Renal cortex interstitium (tissue), 15 donors: ENCODE measurements around the gene HOXA10. TPM values are rescaled to one million over a fixed set of nuclear protein-coding genes. Genes with fewer than 3 reads are reported as not detected.
A peak's percentile ranks its signal among the peaks of the same experiment; 100 is the strongest.

Experiments
- DNase-seq, 11 donors: peaks; one replicate each; pipeline ENCODE4 v3.0.0-alpha.2; 2013; ENCODE audit warnings: low read depth in 9 of 11, low spot score in 4 of 11; ENCODE audit errors: extremely low read depth in 1 of 11
- long read RNA-seq, 16 experiments: transcript quantifications; one replicate each; lab custom pipeline, GENCODE V29; 2026
- polyA plus RNA-seq, 3 donors: library from polyadenylated mRNA; unstranded; fragments of 120-200 nt; gene quantifications; one replicate each; pipeline ENCODE4 v1.2.1, GENCODE V29; 2013; ENCODE audit not compliant: insufficient read length in 3 of 3

HOXA10 gene
- polyA plus RNA-seq: 100 to 1,000 TPM; 140 to 148 (median 145) TPM
- long read RNA-seq, donor 1, transcript HOXA10-202 (2 exons, 1,570 nt): major isoform, 37 of 59 reads
- long read RNA-seq, donor 1, transcript HOXA10-201 (2 exons, 2,541 nt): minor isoform, 18 of 59 reads
- long read RNA-seq, donor 1, partial matches to known transcripts: 0 of 59 reads
- long read RNA-seq, donor 1, other reads (novel, unspliced or antisense): 0 of 59 reads
- long read RNA-seq, donor 2, transcript HOXA10-202 (2 exons, 1,570 nt): major isoform, 23 of 40 reads
- long read RNA-seq, donor 2, transcript HOXA10-201 (2 exons, 2,541 nt): minor isoform, 13 of 40 reads
- long read RNA-seq, donor 2, partial matches to known transcripts: 0 of 40 reads
- long read RNA-seq, donor 2, other reads (novel, unspliced or antisense): 0 of 40 reads
- long read RNA-seq, donor 3, transcript HOXA10-202 (2 exons, 1,570 nt): major isoform, 55 of 96 reads
- long read RNA-seq, donor 3, transcript HOXA10-203 (2 exons, 723 nt): minor isoform, 12 of 96 reads
- long read RNA-seq, donor 3, transcript HOXA10-201 (2 exons, 2,541 nt): minor isoform, 26 of 96 reads
- long read RNA-seq, donor 3, partial matches to known transcripts: 0 of 96 reads
- long read RNA-seq, donor 3, other reads (novel, unspliced or antisense): 0 of 96 reads
- long read RNA-seq, donor 4, transcript HOXA10-202 (2 exons, 1,570 nt): major isoform, 38 of 53 reads
- long read RNA-seq, donor 4, transcript HOXA10-201 (2 exons, 2,541 nt): minor isoform, 12 of 53 reads
- long read RNA-seq, donor 4, partial matches to known transcripts: 0 of 53 reads
- long read RNA-seq, donor 4, other reads (novel, unspliced or antisense): 0 of 53 reads
- long read RNA-seq, donor 5: 0 reads
- long read RNA-seq, donor 6, transcript HOXA10-201 (2 exons, 2,541 nt): minor isoform, 9 of 48 reads
- long read RNA-seq, donor 6, transcript HOXA10-202 (2 exons, 1,570 nt): major isoform, 33 of 48 reads
- long read RNA-seq, donor 6, transcript HOXA10-203 (2 exons, 723 nt): minor isoform, 6 of 48 reads
- long read RNA-seq, donor 6, partial matches to known transcripts: 0 of 48 reads
- long read RNA-seq, donor 6, other reads (novel, unspliced or antisense): 0 of 48 reads
- long read RNA-seq, donor 7, transcript HOXA10-201 (2 exons, 2,541 nt): minor isoform, 13 of 77 reads
- long read RNA-seq, donor 7, transcript HOXA10-203 (2 exons, 723 nt): minor isoform, 5 of 77 reads
- long read RNA-seq, donor 7, transcript HOXA10-202 (2 exons, 1,570 nt): major isoform, 57 of 77 reads
- long read RNA-seq, donor 7, partial matches to known transcripts: 0 of 77 reads
- long read RNA-seq, donor 7, other reads (novel, unspliced or antisense): 0 of 77 reads
- long read RNA-seq, donor 8: 0 reads
- long read RNA-seq, donor 9, transcript HOXA10-202 (2 exons, 1,570 nt): major isoform, 47 of 64 reads
- long read RNA-seq, donor 9, transcript HOXA10-201 (2 exons, 2,541 nt): minor isoform, 15 of 64 reads
- long read RNA-seq, donor 9, partial matches to known transcripts: 0 of 64 reads
- long read RNA-seq, donor 9, other reads (novel, unspliced or antisense): 0 of 64 reads
- long read RNA-seq, donor 10, transcript HOXA10-202 (2 exons, 1,570 nt): major isoform, 35 of 50 reads
- long read RNA-seq, donor 10, transcript HOXA10-201 (2 exons, 2,541 nt): minor isoform, 10 of 50 reads
- long read RNA-seq, donor 10, partial matches to known transcripts: 0 of 50 reads
- long read RNA-seq, donor 10, other reads (novel, unspliced or antisense): 0 of 50 reads
- long read RNA-seq, donor 11, transcript HOXA10-202 (2 exons, 1,570 nt): major isoform, 23 of 42 reads
- long read RNA-seq, donor 11, transcript HOXA10-201 (2 exons, 2,541 nt): minor isoform, 14 of 42 reads
- long read RNA-seq, donor 11, partial matches to known transcripts: 0 of 42 reads
- long read RNA-seq, donor 11, other reads (novel, unspliced or antisense): 0 of 42 reads
- long read RNA-seq, donor 12, transcript HOXA10-202 (2 exons, 1,570 nt): major isoform, 9 of 16 reads
- long read RNA-seq, donor 12, transcript HOXA10-201 (2 exons, 2,541 nt): minor isoform, 6 of 16 reads
- long read RNA-seq, donor 12, partial matches to known transcripts: 0 of 16 reads
- long read RNA-seq, donor 12, other reads (novel, unspliced or antisense): 0 of 16 reads
- long read RNA-seq, donor 13: 0 reads
- long read RNA-seq, donor 14, transcript HOXA10-202 (2 exons, 1,570 nt): major isoform, 35 of 59 reads
- long read RNA-seq, donor 14, transcript HOXA10-201 (2 exons, 2,541 nt): minor isoform, 19 of 59 reads
- long read RNA-seq, donor 14, transcript HOXA10-203 (2 exons, 723 nt): minor isoform, 5 of 59 reads
- long read RNA-seq, donor 14, partial matches to known transcripts: 0 of 59 reads
- long read RNA-seq, donor 14, other reads (novel, unspliced or antisense): 0 of 59 reads
- long read RNA-seq, donor 15, transcript HOXA10-201 (2 exons, 2,541 nt): minor isoform, 9 of 20 reads
- long read RNA-seq, donor 15, transcript HOXA10-202 (2 exons, 1,570 nt): major isoform, 11 of 20 reads
- long read RNA-seq, donor 15, partial matches to known transcripts: 0 of 20 reads
- long read RNA-seq, donor 15, other reads (novel, unspliced or antisense): 0 of 20 reads
- long read RNA-seq, donor 16, transcript HOXA10-203 (2 exons, 723 nt): minor isoform, 10 of 176 reads
- long read RNA-seq, donor 16, transcript HOXA10-202 (2 exons, 1,570 nt): major isoform, 78 of 176 reads
- long read RNA-seq, donor 16, transcript HOXA10-201 (2 exons, 2,541 nt): minor isoform, 47 of 176 reads
- long read RNA-seq, donor 16, partial matches to known transcripts: 0 of 176 reads
- long read RNA-seq, donor 16, other reads (novel, unspliced or antisense): 38 of 176 reads

DNA sequence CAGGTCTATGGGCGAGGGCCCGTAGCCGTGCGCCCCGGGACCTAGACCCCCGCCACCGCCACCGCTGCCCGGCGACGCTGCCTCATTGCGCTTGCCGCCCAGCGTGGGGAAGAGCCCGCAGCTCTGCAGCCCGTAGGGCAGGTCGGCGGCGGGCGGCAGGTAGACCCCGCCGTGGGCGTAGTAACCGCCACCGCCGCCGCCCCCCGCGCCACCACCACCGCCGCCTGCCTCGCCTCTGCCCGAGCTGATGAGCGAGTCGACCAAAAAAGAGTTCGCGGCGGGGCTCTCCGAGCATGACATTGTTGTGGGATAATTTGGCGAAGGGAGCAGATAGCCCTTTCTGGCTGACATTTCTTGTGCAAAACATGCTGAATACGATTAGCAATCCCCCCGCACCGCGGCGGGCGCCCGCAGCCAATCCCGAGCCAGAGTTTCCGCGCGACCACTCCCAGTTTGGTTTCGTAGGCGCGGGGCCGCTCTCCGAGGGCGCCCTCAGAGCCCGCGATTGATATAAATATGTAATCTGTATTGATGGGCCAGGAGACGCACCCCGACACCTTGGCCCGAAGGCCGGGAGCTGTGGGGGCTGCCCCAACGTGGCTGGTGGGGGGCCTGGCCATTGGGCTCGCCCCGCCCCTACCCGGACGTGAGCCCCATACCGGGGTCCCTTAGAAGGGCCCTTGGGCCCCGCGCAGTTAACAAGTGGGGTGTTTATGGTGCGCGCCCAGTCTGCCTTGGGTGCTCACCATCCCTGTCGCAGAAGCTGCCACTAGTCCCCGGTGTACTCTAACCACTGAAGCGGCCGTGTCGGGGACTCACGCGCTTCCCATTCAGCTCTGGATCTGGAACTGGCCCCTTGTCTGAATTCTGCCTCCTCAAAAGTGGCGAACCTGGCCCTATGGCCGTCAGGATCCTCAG, at the start of gene HOXA10:
Gene HOXA10 (minus strand): TSS at position 365 of the 918 bp plus-strand sequence. CDS start 14 bp downstream, at position 351.
- DNase-seq: peak in 1 of 11 donors; percentile 78

DNA sequence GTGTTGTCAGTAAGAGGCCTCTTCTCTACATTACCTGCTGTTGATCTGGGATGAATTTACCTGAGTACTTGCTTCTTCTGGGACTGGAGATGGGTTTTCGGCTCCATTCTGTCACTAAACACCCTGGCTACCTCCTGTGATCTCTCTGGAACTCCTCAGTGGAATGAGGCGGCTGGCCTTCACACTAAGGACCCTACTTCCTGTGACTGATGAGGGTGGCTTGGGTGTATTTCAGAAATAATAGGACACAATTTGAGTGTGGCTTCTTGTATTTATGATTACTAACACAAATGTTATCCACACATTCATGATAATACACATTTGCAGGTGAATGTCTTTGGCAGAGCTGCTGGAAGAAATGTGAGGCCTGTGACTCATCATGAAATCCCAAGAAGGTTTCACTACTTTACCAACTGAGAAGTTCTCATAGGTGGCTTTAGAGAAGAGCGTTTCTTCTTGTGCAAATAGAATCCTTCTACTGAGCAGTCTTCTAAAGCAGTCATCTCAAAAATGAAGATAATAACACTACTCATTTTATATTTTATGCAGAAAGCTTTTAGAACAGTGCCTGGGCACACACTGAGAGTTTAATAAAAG, 47.2 kb upstream of the HOXA10 start:
- no peak for DNase-seq

- DNase-seq: no peak
Measured at GRCh38 chr7:27220440-27220955, 46.4 kb upstream of the HOXA10 start.

GRCh38 chr7:27219821-27220220, 45.7 kb upstream of the HOXA10 start:
- no peak for DNase-seq

- DNase-seq: no peak
Measured at GRCh38 chr7:27217951-27218350, 43.8 kb upstream of the HOXA10 start.

DNA sequence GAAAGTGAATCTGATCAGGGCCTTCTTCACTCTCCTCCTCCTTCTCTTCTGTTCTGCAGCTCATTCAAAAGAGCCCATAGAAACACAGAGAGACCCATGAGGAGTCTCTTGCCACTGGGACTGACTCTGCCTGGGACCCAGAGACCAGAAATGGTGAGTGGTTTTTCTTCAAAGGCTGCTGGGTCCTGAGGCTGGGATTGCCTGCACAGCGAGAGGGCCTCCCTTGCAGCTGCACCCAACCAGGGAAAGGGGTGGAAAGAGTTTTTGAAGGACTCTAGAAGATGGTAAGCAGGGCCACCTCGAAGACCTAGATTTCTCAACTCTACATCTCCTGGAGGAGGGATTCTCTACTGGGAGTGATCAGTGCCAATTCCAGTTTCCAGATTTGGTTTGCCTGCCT, 41.2 kb upstream of the HOXA10 start:
- DNase-seq: no peak

- no peak for DNase-seq
Measured at GRCh38 chr7:27214239-27214950, 40.3 kb upstream of the HOXA10 start.

- DNase-seq: no peak
Measured at GRCh38 chr7:27213433-27214238, 39.5 kb upstream of the HOXA10 start.

DNA sequence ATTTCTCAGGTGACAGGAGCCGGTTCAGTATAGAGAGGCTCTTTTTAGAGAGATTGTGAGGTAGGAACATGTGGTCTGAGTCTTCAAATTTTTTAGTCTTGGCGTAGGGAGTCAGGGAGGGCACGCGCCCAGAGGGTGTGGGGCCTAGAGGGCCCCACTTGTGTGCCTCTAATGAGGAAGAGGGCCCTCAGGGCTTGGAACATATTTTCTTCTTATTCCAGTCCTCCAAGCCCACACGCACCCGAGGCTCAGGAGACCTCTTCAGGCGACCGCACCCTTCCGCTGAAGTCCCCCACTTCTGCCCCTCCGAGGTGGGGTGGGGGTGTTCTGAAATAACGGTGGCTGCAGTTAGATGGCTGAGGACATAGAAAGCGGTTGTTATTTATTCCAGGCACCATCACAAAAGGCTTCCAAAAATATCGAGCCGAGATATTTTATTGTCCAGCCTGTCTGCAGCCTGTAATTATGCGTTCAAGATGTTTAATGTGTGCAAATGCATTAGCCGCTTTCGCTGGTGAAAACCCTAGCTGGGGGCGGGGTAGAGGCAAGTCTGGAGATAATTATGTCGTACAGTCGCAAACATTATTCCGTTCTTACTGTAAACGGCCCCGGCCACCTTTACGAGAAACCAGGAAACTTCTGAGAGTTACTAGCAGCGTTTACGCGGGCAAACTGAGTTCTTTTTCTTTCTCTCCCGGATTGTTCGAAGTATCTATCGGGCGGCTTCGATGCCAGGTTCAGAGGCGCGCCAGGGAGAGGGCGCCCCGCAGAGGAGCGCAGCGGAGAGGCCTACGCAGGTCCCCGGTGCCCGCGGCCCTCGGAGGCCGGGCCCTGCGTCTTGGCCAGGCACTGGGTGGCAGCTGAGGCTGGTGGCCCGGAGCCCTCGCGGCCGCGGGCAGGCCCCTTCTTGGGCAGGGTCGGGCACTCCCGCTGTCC, 38.6 kb upstream of the HOXA10 start:
- DNase-seq: no peak

GRCh38 chr7:27211764-27212204, 37.7 kb upstream of the HOXA10 start:
- no peak for DNase-seq

DNA sequence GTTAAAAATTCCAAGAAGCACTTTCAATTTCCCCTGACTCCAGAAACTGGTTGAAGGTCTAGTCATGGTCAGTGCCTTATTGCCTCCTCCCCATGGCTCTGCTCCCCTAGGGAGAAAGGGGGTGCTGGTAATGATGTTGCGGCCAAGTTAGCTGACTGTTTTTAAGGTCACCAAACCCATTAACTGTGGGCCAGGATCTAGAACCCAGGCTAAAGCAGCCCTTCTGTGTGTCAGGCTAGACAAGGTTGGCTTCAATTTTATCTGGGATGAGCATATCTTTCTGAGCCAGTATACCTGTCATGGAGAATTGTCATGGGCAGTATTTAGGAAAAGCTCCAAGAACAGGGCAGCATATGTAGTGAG, 36.9 kb upstream of the HOXA10 start:
- DNase-seq: no peak
